Testis (tissue), 2 donors: Measurements from ENCODE around the gene TNS2.

Experiments used
- CTCF ChIP-seq, 3 experiments: fragments of 450-650 bp in 2 of 3; fragments of 200-600 bp in 1 of 3; sonication (generic) in 1 of 3; IDR thresholded peaks; one replicate each; pipeline ENCODE4 v1.5.1; 2016 to 2019; ENCODE audit warnings: antibody characterized with exemption in 3 of 3, mild to moderate bottlenecking in 2 of 3, moderate library complexity in 1 of 3
- POLR2A ChIP-seq: fragments of 450-650 bp; IDR thresholded peaks from one replicate; pipeline ENCODE4 v1.6.1; 2017; ENCODE audit warnings: antibody characterized with exemption, mild to moderate bottlenecking, moderate library complexity

DNA sequence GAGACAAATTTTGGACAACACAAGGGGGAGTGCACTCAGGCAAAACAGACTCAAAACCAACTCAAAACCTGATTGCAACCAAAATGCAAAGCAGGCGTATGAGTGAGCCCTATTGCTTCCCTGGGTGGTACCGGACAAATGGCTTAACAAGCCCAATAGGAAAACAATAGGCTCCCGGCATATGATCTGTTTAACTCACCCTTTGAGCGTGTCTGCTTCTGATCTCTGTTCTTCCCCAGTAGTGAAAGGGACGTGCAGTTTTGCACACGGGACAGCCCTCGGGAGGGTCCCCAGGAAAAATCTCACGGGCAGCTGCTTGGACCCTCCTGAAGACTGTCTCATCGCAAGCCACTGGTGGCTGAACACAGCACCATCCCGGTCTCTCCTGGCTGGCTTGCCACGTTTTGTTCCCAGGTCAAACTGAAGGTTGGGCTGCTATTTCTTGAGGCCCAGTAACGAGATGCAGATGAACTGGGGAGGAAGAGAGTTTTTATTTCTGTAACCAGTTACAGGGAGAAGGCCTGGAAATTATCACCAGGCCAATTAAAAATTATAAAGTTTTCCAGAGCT, 63.4 kb downstream of the TNS2 start:
- TF ChIP-seq POLR2A (no peak), CTCF (IDR thresholded peaks at IDR 0.05) (no peak)
